Common myeloid progenitor, CD34-positive (primary cell): ENCODE data around the gene UBE2H.

Source experiments
- CTCF ChIA-PET: fragments of 350-600 bp; sonication (Branson Sonifier 250); formaldehyde crosslinking; loops from one replicate; lab custom pipeline; 2021; ENCODE audit warnings: antibody characterized with exemption; lab: Charles Lee
- POLR2A ChIA-PET: fragments of 350-600 bp; sonication (Branson Sonifier 250); formaldehyde crosslinking; loops from one replicate; lab custom pipeline; 2021; ENCODE audit warnings: antibody characterized with exemption; lab: Charles Lee
- DNase-seq, 3 donors: peaks; one replicate each; pipeline versions ENCODE4 v3.0.0 to v3.0.0-alpha.2; 2013
- H3K27ac ChIP-seq, 2 experiments: 1 replicate in 1 of 2; 2 replicates in 1 of 2; pipeline ENCODE4 v1.7.0; 2013; ENCODE audit warnings: inconsistent platforms in 2 of 2, low read length in 2 of 2, mild to moderate bottlenecking in 2 of 2, low read depth in 1 of 2, moderate library complexity in 1 of 2; ENCODE audit not compliant: severe bottlenecking in 2 of 2, insufficient read depth in 1 of 2, poor library complexity in 1 of 2
- H3K27me3 ChIP-seq, 5 experiments: replicated peaks in 2 of 5; 1 replicate in 3 of 5; 2 replicates in 2 of 5; pipeline versions ENCODE4 v1.6.1 to v1.7.0; 2013; ENCODE audit warnings: low read length in 4 of 5, mild to moderate bottlenecking in 2 of 5, moderate library complexity in 2 of 5, inconsistent platforms in 1 of 5; ENCODE audit not compliant: insufficient read depth in 5 of 5, control insufficient read depth in 4 of 5
- H3K36me3 ChIP-seq, 4 experiments: 1 replicate in 2 of 4; 2 replicates in 2 of 4; pipeline versions ENCODE4 v1.6.1 to v1.7.0; 2013; ENCODE audit warnings: low read length in 3 of 4, control low read depth in 1 of 4, mild to moderate bottlenecking in 1 of 4; ENCODE audit not compliant: control insufficient read depth in 4 of 4, insufficient read depth in 4 of 4
- H3K4me1 ChIP-seq, 4 experiments: 1 replicate in 3 of 4; 2 replicates in 1 of 4; pipeline versions ENCODE4 v1.6.1 to v1.7.1; 2013; ENCODE audit warnings: low read length in 3 of 4, mild to moderate bottlenecking in 3 of 4, control low read depth in 1 of 4, inconsistent platforms in 1 of 4, moderate library complexity in 1 of 4; ENCODE audit not compliant: control insufficient read depth in 4 of 4, insufficient read depth in 4 of 4; ENCODE audit errors: control extremely low read depth in 1 of 4
- H3K4me3 ChIP-seq, 7 experiments: 1 replicate in 4 of 7; 2 replicates in 3 of 7; pipeline versions ENCODE4 v1.5.1 to v1.7.0; 2013; ENCODE audit warnings: mild to moderate bottlenecking in 7 of 7, low read length in 6 of 7, moderate library complexity in 6 of 7, inconsistent platforms in 2 of 7, low read depth in 2 of 7, control low read depth in 1 of 7; ENCODE audit not compliant: insufficient read depth in 4 of 7, control insufficient read depth in 1 of 7; ENCODE audit errors: extremely low read depth in 1 of 7
- H3K9me3 ChIP-seq, 5 experiments: 1 replicate in 4 of 5; 2 replicates in 1 of 5; pipeline versions ENCODE4 v1.6.1 to v1.7.1; 2013; ENCODE audit warnings: low read length in 4 of 5, mild to moderate bottlenecking in 2 of 5, inconsistent platforms in 1 of 5, low read depth in 1 of 5, moderate library complexity in 1 of 5; ENCODE audit not compliant: control insufficient read depth in 4 of 5, insufficient read depth in 2 of 5; ENCODE audit errors: control extremely low read depth in 1 of 5
- WGBS: methylation state at CpG from one replicate; pipeline ENCODE4 v1.1.5; 2013; ENCODE audit not compliant: insufficient coverage; 5-methylcytosine and 5-hydroxymethylcytosine counted together

UBE2H gene

GRCh38 chr7:129804890-129805719 is 147.7 kb downstream of the UBE2H start:
- WGBS: 70% methylated on average over 6 of the region's 11 CpGs

GRCh38 chr7:129804111-129804889 is 148.5 kb downstream of the UBE2H start:
- Histone ChIP-seq H3K27ac (no peak overlapping the region), H3K4me1 (no peaks in the 10 kb centered on the region), H3K27me3 (peaks cover 0 to 3% (median 0%) of the 10 kb centered on the region in 5 experiments), H3K9me3 (no peaks in the 10 kb centered on the region), H3K4me3 (no peak overlapping the region), H3K36me3 (no peaks in the 10 kb centered on the region)
- POLR2A ChIA-PET: no interaction called here
- DNase-seq: no peak
- 97% methylated on average over 20 of the region's 22 CpGs for WGBS
- CTCF ChIA-PET: interaction anchor here (1.2 to 1.4 kb wide), 2 partner anchors 12 to 16 kb away, joined by 3 to 4 read pairs; no protein-coding TSS in a partner anchor

More at GRCh38 chr7:129804890-129805719, 147.7 kb downstream of the UBE2H start:
- H3K27ac ChIP-seq: no peak overlapping the region
- no peak overlapping the region for H3K4me3 ChIP-seq
- no peak for DNase-seq
- no peaks in the 10 kb centered on the region for H3K4me1 ChIP-seq
- H3K9me3 ChIP-seq: no peaks in the 10 kb centered on the region
- peaks cover 0 to 3% (median 0%) of the 10 kb centered on the region in 5 experiments for H3K27me3 ChIP-seq
- CTCF ChIA-PET: interaction anchor here (1.1 to 1.6 kb wide), 3 partner anchors 15 to 17 kb away, joined by 3 to 4 read pairs (median 4); no protein-coding TSS in a partner anchor
- POLR2A ChIA-PET: interaction anchor here (0.7 kb wide), 1 partner anchor 38 kb away, joined by 3 read pairs; no protein-coding TSS in a partner anchor
- H3K36me3 ChIP-seq: no peaks in the 10 kb centered on the region

DNA sequence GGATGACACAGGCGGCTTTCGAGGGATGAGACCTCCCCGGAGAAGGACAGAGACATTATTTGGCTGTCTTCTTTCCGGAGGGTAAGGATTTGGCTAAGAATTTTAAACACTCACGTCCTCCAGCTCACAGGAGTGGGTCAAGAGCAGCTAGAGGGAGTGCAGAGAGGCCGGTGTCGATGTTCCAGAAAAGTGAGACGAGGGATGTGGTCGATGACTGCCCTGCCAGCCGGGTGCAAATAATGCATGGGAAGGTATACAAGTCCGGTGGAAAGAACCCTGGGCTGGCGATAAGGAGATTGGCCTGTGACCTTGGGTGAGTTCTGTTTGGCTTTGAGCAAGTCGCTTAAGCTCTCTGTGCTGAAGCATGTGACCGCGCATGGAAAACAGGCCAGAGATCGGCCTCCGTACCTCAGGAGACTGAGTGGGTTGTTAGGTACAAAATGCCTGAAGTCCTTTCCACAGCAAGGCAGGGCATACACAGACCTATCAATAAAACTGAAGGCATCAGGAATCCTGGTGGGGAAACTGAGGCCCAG is 149.1 kb downstream of the UBE2H start:
- no peak overlapping the region for H3K4me3 ChIP-seq
- WGBS: 94% methylated on average over 17 of the region's 17 CpGs

DNA sequence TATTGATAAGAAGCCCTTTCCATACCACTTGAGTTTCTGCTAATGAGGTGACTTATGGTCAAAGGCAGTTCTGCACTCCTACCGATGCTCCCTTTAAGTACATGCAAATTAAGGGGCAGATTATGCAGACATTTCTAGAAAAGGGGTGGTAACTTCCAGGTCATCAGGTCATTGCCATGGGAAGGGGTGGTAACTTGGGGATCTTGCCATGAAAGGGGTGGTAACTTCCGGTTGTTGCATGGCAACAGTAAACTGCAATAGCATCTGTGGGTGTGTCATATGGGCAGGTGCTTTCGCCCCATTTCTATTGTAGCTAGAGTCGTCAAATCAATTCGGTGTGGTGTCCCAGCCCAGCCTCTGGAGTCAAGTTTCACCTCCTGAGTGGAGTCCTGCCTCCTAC is 150.9 kb downstream of the UBE2H start:
- no peaks in the 10 kb centered on the region for H3K36me3 ChIP-seq
- CTCF ChIA-PET: interaction anchor here (1.1 to 1.3 kb wide), 2 partner anchors 13 to 19 kb away, joined by 3 read pairs; no protein-coding TSS in a partner anchor
- DNase-seq: peak in 1 of 3 donors; percentile 5
- WGBS: 89% methylated on average over 5 of the region's 5 CpGs
- H3K4me1 ChIP-seq: no peaks in the 10 kb centered on the region
- no peak overlapping the region for H3K4me3 ChIP-seq
- no peak overlapping the region for H3K27ac ChIP-seq
- no peaks in the 10 kb centered on the region for H3K9me3 ChIP-seq
- POLR2A ChIA-PET: no interaction called here
- peaks cover 0 to 3% (median 0%) of the 10 kb centered on the region in 5 experiments for H3K27me3 ChIP-seq

More for the DNA sequence above, 149.1 kb downstream of the UBE2H start:
- no peaks in the 10 kb centered on the region for H3K4me1 ChIP-seq
- no peak overlapping the region for H3K27ac ChIP-seq
- peaks cover 0 to 3% (median 0%) of the 10 kb centered on the region in 5 experiments for H3K27me3 ChIP-seq
- H3K9me3 ChIP-seq: no peaks in the 10 kb centered on the region
- no peak for DNase-seq
- no peaks in the 10 kb centered on the region for H3K36me3 ChIP-seq
- CTCF ChIA-PET: interaction anchor here (1.2 to 1.4 kb wide), 3 partner anchors 11 to 17 kb away, joined by 3 to 4 read pairs (median 4); no protein-coding TSS in a partner anchor
- POLR2A ChIA-PET: no interaction called here

DNA sequence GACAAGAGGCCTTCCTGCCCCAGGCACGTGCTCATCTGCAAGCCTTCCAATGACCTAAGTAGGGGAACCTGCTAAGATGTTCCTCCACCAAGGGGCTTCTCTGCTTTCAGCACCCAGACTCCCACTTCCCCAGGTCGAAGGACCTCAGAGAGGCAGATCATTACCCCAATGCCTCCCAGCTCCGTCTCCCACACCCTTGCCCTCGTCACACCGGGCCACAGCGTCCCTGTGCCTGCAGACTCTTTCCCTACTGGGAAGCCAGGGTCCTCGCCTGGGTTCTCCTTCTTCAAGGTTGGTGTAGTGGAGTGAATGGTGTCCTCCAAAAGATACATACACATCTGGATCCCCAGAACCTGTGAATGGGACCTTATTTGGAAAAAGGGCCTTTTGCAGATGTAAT is 151.9 kb downstream of the UBE2H start:
- Histone ChIP-seq H3K4me1 (no peaks in the 10 kb centered on the region), H3K9me3 (no peaks in the 10 kb centered on the region), H3K36me3 (no peaks in the 10 kb centered on the region), H3K4me3 (no peak overlapping the region), H3K27me3 (peaks cover 0 to 3% (median 0%) of the 10 kb centered on the region in 5 experiments), H3K27ac (no peak overlapping the region)
- 98% methylated on average over 7 of the region's 7 CpGs for WGBS
- DNase-seq: no peak
- ChIA-PET CTCF (interaction anchor here (1.1 kb wide), 1 partner anchor 12 kb away, joined by 3 read pairs; no protein-coding TSS in a partner anchor), POLR2A (no interaction called here)

DNA sequence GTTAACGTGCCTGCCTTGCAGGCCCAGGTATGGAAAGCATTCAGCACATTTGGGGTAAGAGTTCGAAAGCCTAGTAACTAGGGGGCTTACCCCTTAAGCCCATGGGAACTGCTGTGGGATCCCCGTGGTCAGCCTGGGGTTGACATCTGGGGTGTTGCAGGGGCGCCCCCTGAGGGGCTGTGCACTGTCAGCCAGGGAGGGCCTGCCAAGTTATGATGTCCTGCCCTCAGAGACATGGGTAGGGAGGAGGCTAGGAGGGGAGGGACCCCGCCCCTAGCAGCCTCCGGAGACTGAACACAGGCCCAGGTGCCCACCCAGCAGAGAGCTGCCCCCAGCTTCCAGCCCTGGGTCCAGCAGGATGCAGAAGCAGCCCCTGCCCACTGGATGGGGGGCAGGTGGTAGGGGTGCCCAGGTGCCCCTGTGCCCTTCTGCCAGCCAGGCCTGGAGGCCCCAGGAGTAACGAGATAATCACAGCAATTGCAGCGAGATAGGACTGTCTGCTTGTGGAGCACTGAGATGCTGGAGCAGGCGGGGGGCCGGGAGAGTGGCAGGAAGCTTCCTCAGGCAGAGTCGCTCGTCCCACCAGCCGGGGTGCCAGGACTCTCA is 153.3 kb downstream of the UBE2H start:
- Histone ChIP-seq H3K27me3 (peaks cover 0 to 3% (median 0%) of the 10 kb centered on the region in 5 experiments), H3K4me1 (no peaks in the 10 kb centered on the region), H3K36me3 (no peaks in the 10 kb centered on the region), H3K9me3 (no peaks in the 10 kb centered on the region), H3K27ac (no peak overlapping the region), H3K4me3 (no peak overlapping the region)
- 97% methylated on average over 11 of the region's 13 CpGs for WGBS
- ChIA-PET CTCF (interaction anchor here (0.9 to 1.0 kb wide), 2 partner anchors 12 to 212 kb away, joined by 3 to 5 read pairs; no protein-coding TSS in a partner anchor), POLR2A (no interaction called here)
- DNase-seq: no peak
